Panc1 (cell line): ENCODE measurements around the gene PRSS48. TPM values are rescaled to one million over a fixed set of nuclear protein-coding genes. Genes with fewer than 3 reads are reported as not detected.

Experiments
- ATAC-seq: fragments of 200-7000 bp; cut with Tn5 transposase; 2 replicates; pipeline ENCODE4 v1.9.1; 2020; ENCODE audit warnings: mild to moderate bottlenecking, moderate library complexity
- BruUV-seq: library from RNA; stranded (reverse); fragments of 400-500 nt; replicated peaks from 2 replicates; lab custom pipeline; 2021; lab: Mats Ljungman, UMichigan
- CTCF ChIA-PET: fragments of 300-600 bp; sonication (Branson Sonifier 250); formaldehyde crosslinking; loops from one replicate; lab custom pipeline; 2022; ENCODE audit warnings: antibody characterized with exemption; lab: Charles Lee
- POLR2A ChIA-PET: fragments of 300-600 bp; sonication (Branson Sonifier 250); formaldehyde crosslinking; loops from one replicate; lab custom pipeline; 2022; ENCODE audit warnings: antibody characterized with exemption; lab: Charles Lee
- DNase-seq: peaks from one replicate; pipeline ENCODE4 v3.0.0-alpha.2; 2010; ENCODE audit warnings: low read depth, low spot score
- H3K27ac ChIP-seq: 2 replicates; pipeline ENCODE4 v1.5.1; 2011; ENCODE audit warnings: mild to moderate bottlenecking, low read length, inconsistent platforms
- H3K27me3 ChIP-seq: fragments of 200-500 bp; sonication (Bioruptor generic); 2 replicates; pipeline ENCODE4 v1.6.0; 2014; ENCODE audit warnings: low read length, inconsistent platforms; ENCODE audit not compliant: control insufficient read depth, insufficient read depth
- H3K36me3 ChIP-seq: fragments of 200-500 bp; sonication (Bioruptor generic); 2 replicates; pipeline ENCODE4 v1.5.1; 2014; ENCODE audit warnings: inconsistent platforms, mild to moderate bottlenecking, low read length, moderate library complexity; ENCODE audit not compliant: control insufficient read depth, insufficient read depth
- H3K4me1 ChIP-seq: 2 replicates; pipeline ENCODE4 v1.5.1; 2011; ENCODE audit warnings: inconsistent platforms, mild to moderate bottlenecking, low read length, moderate library complexity; ENCODE audit not compliant: control insufficient read depth, insufficient read depth
- H3K4me3 ChIP-seq, 2 experiments: 2 replicates each; pipeline ENCODE4 v1.5.1; 2011 to 2012; ENCODE audit warnings: low read depth in 2 of 2, low read length in 2 of 2, mild to moderate bottlenecking in 2 of 2, inconsistent platforms in 1 of 2, moderate library complexity in 1 of 2
- H3K9me3 ChIP-seq: fragments of 200-500 bp; sonication (Bioruptor generic); 2 replicates; pipeline ENCODE4 v1.5.1; 2014; ENCODE audit warnings: low read depth, mild to moderate bottlenecking, inconsistent platforms, low read length, moderate library complexity; ENCODE audit not compliant: control insufficient read depth, insufficient read depth
- CTCF ChIP-seq: fragments of 450-650 bp; IDR thresholded peaks from 2 replicates; pipeline ENCODE4 v1.5.1; 2017; ENCODE audit warnings: mild to moderate bottlenecking
- POLR2AphosphoS5 ChIP-seq: IDR thresholded peaks from 2 replicates; pipeline ENCODE4 v1.6.1; 2012; ENCODE audit warnings: mild to moderate bottlenecking, low read depth, low read length, moderate library complexity
- REST ChIP-seq, 2 experiments: IDR thresholded peaks; 2 replicates each; pipeline ENCODE4 v1.6.1; 2011 to 2012; ENCODE audit warnings: low read depth in 2 of 2, control low read depth in 1 of 2, low read length in 1 of 2, mild to moderate bottlenecking in 1 of 2, moderate library complexity in 1 of 2; ENCODE audit not compliant: insufficient read depth in 1 of 2
- SIN3A ChIP-seq: IDR thresholded peaks from 2 replicates; pipeline ENCODE4 v1.6.1; 2012; ENCODE audit warnings: low read depth, mild to moderate bottlenecking, low read length, moderate library complexity, borderline replicate concordance; ENCODE audit not compliant: insufficient read depth
- TCF7L2 ChIP-seq: IDR thresholded peaks from 2 replicates; pipeline ENCODE4 v1.6.1; 2011; ENCODE audit warnings: mild to moderate bottlenecking, low read depth, low read length, inconsistent platforms
- in situ Hi-C: cut with HindIII; loops from 2 replicates; pipeline ENCODE4 v1.10.0; 2016; ENCODE audit warnings: low sequenced_read_pairs, low pct_unique_long_range_greater_than_20kb
- intact Hi-C: fragments of 100-400 bp; cut with micrococcal nuclease; formaldehyde crosslinking; loops from one replicate; pipeline ENCODE4 v1.10.0; 2022; ENCODE audit not compliant: unreplicated experiment
- total RNA-seq: library from RNA; stranded (reverse); gene quantifications from one replicate; pipeline ENCODE4 v1.2.1, GENCODE V29; 2021; ENCODE audit not compliant: unreplicated experiment

PRSS48 gene
- total RNA-seq, 1 experiment from 2014 or later = not detected

- in situ Hi-C loops = no loop called here
- Histone ChIP-seq H3K4me1 (no peaks in the 10 kb centered on the region), H3K9me3 (no peaks in the 10 kb centered on the region), H3K27me3 (no peaks in the 10 kb centered on the region), H3K27ac (no peak overlapping the region), H3K4me3 (no peak overlapping the region), H3K36me3 (no peaks in the 10 kb centered on the region)
- BruUV-seq = no TSS peak
- DNase-seq = no peak
- intact Hi-C loops = no loop called here
- ATAC-seq = no peak
- ChIA-PET POLR2A (no interaction called here), CTCF (no interaction called here)
- TF ChIP-seq REST (IDR thresholded peaks at IDR 0.05; ENCODE audit: insufficient read depth in 1 of 2, low read depth in 2 of 2, low read length in 1 of 2) = no peak
Observed at GRCh38 chr4:151257704-151258103, 19.3 kb upstream of the PRSS48 start.

GRCh38 chr4:151259752-151260151 lies 17.2 kb upstream of the PRSS48 start:
- ChIA-PET POLR2A (no interaction called here), CTCF (no interaction called here)
- no peak overlapping the region for H3K27ac ChIP-seq
- DNase-seq (no peak), ATAC-seq (no peak)
- BruUV-seq = no TSS peak
- no peak overlapping the region for H3K4me3 ChIP-seq
- in situ Hi-C loops = no loop called here
- intact Hi-C loops = no loop called here
- TF ChIP-seq REST (IDR thresholded peaks at IDR 0.05; ENCODE audit: insufficient read depth in 1 of 2, low read depth in 2 of 2, low read length in 1 of 2) (no peak), POLR2AphosphoS5 (no peak), CTCF (no peak), TCF7L2 (no peak), SIN3A (no peak)
- no peaks in the 10 kb centered on the region for H3K4me1 ChIP-seq
- H3K27me3 ChIP-seq = no peaks in the 10 kb centered on the region
- H3K9me3 ChIP-seq = no peaks in the 10 kb centered on the region
- H3K36me3 ChIP-seq = no peaks in the 10 kb centered on the region
